HG02885 (cell line): ENCODE results near the gene MSANTD1.
A peak's percentile ranks its signal among the peaks of the same experiment; 100 is the strongest.

Experiments used
- ATAC-seq: cut with Tn5 transposase; IDR thresholded peaks from one replicate; pipeline ENCODE4 v1.9.1; 2021; ENCODE audit warnings: mild to moderate bottlenecking; ENCODE audit not compliant: unreplicated experiment, poor library complexity

The MSANTD1 gene

GRCh38 chr4:3261411-3262207, 12.7 kb downstream of the MSANTD1 start:
- no peak for ATAC-seq

- ATAC-seq: no peak
Observed at GRCh38 chr4:3262208-3263052, 13.5 kb downstream of the MSANTD1 start.

GRCh38 chr4:3263053-3263875, 14.3 kb downstream of the MSANTD1 start:
- no peak for ATAC-seq

GRCh38 chr4:3263876-3264193, 14.9 kb downstream of the MSANTD1 start:
- no peak for ATAC-seq

GRCh38 chr4:3266076-3266475, 17.1 kb downstream of the MSANTD1 start:
- no peak for ATAC-seq

GRCh38 chr4:3267576-3268394, 18.8 kb downstream of the MSANTD1 start:
- ATAC-seq: no peak

GRCh38 chr4:3268395-3269104, 19.6 kb downstream of the MSANTD1 start:
- no peak for ATAC-seq

DNA sequence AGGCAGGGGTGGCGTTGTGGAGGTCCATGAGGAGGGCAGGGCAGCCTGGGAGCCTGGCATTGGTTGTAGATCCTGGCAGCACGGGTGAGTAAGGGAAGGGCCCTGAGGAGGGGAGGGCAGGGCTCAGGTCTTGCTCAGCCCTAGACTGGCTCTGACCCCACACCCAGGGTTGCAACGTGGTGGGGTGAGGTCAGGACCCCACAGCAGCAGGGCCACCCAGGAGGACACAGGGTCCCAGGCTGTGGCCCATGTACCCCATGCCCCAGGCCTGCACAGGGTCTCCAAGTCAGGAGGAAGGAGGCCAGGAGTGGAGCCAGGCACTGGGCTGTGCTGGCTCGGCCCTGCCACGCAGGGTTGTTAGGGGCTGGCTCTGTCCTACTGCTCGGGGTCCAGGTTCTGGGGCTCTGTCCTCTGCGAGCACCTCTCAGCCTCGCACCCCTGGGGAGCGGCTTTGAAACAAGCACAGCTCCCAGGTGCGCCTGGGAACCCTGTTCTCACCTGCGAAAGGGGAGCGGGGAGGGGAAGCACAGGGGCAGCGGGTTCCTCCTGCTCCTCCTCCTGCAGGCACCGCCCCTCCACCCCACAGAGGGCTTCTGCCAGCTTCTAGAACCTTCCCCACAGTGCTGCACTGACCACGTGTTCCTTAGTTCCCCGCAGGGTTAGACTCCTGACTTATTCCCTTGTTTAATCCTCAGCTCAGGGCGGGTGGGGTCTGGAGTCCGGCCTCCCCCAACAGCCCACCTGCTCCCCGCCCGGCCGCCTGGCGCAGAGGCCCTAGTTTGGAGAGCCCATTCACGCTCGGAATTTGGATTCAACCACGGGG, 20.4 kb downstream of the MSANTD1 start:
- ATAC-seq: no peak

DNA sequence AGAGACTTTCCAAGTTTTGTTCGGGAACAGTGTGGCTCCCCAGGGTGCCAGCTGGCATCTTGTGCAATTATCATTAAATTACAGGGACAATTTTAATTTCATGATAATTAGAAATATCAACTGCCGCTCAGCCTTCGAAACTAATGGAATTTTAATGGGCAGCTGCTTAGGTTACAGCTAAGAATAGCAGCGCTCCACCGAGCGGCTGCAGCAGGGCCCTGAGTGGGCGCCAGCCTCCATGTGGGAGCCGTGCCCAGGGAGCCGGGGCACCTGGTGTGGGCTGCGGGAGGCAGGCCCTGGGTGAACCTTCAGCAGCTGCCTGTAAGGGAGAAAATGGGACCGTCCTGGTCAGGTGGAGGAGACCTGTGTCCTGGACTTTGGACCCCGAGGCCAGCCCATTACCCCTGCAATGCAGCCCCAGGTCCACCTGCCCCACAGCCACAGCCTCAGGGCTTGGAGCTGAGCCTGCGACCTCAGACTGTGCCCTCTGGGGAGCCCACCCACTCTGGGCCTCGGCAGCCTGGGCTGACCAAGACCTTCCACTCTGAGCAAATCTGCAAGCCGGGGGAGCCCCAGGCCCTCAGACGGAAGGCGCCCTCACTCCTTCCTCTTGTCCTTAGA, 21.1 kb downstream of the MSANTD1 start:
- no peak for ATAC-seq

GRCh38 chr4:3271131-3271530, 22.2 kb downstream of the MSANTD1 start:
- no peak for ATAC-seq

GRCh38 chr4:3276986-3277385, 28.0 kb downstream of the MSANTD1 start:
- no peak for ATAC-seq

DNA sequence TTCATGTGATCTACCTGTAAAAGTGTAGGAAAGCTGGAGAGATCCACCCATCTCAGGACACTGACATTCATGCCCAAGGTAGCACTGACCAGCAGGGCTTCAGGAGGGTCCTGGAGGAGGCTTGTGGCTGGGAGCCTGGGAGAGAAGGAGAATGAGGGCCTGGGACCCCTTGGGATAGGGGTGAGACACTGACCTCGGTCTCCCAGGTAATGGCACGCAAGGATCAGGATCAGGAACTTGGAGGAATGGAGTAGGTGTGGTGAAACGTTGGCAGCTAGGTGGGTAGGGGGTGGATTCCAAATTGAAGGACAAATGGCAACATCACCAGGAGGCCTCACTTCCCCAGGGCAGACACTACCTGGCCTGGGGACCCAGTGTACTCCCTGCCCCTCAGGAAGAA, 31.5 kb downstream of the MSANTD1 start:
- no peak for ATAC-seq

DNA sequence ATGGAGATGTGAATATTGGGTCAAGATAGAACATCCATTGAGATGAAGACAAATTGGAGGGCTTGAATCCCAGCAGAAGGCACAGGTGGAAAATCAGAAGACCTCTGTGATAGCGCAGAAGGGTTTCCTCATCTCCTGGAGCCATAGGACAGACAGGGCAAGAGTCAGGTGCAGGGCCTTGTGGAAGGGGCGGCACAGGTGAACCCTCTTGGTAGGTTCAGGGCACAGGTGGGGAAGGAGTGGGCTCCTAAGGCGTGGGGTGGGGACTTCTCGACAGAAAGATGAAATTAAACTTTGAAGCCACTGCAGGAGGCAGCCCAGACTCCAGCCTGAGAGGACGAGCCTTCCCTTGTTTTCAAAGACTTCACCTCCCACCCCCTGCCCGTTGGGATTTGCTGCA, 34.5 kb downstream of the MSANTD1 start:
- ATAC-seq: no peak

DNA sequence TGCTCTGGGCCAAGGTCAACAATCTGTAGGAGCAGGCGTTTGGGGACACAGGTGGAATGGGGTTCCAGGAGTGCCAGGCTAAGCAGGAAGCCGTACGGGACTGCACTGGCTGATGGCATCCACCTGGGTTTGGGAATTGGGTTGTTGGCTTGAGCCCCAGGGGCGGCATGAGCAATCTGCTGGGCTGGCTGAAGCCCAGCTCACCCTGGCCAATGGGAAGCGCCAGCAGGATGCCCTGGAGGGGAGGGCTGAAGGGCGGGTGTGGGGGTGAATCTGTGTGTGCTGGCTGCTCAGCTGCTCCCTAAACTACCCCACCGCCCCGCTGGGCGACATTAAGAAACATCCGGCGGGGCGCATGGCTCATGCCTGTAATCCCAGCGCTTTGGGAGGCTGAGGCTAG, 35.0 kb downstream of the MSANTD1 start:
- ATAC-seq: no peak

GRCh38 chr4:3284734-3285557, 36.0 kb downstream of the MSANTD1 start:
- ATAC-seq: no peak

GRCh38 chr4:3285558-3286334, 36.8 kb downstream of the MSANTD1 start:
- ATAC-seq: peak; percentile 92
